Superior temporal gyrus (tissue), 1 donor: ENCODE results near the gene PRSS53.
A peak's percentile ranks its signal among the peaks of the same experiment; 100 is the strongest.

Source experiments
- DNase-seq: peaks from one replicate; pipeline ENCODE4 v3.0.0-alpha.2; 2016; ENCODE audit errors: extremely low spot score

Gene PRSS53

DNA sequence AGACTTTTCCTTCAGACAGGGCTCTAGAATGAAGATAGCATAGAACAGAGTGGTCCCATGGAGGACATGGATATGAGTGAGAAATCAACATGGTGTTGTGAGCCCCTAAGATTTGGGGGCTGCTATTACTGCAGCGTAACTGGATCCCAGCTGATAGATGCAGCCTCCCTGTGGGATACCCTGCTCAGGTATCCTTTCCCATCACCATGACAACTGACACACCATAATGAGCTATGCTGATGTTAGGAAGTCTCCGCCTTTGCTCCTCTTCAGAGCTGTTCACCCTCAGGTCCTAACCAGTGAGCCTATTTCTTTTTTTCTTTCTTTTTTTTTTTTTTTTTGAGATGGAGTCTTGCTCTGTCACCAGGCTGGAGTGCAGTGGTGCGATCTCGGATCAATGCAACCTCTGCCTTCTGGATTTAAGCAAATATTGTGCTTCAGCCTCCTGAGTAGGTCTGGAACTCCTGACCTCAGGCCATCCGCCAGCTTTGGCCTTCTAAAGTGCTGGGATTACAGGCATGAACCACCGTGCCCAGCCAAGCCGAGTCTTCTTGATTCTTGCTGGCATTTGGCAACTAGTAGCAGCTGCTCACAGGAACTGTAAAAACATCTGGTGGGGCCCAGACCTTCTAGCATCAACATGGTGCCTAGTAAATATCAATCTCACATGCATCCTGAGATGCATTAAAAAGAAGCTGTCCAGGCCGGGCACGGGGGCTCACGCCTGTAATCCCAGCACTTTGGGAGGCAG is 38.3 kb downstream of the PRSS53 start:
- no peak for DNase-seq

DNA sequence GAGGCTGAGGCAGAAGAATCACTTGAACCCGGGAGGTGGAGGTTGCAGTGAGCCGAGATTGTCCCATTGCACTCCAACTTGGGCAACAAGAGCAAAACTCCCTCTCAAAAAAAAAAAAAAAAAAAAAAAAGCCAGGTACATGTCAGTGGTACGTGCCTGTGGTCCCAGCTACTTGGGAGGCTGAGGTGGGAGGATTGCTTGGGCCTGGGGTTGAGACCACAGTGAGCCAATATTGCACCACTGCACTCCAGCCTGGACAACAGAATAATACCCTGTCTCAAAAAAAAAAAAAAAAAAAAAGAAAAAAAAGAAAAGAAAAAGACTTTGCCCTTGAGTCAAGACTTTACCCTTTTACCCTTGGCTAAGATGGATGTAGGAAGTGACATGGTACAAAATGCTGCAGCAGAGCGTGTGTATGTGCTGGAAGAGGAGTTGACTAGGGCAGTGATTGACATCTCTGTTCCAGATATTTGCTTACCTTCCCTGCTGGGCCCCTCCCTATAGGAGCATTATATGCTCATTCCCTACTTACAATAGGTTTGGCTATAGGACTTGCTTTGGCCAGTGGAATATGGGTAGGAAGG is 44.8 kb downstream of the PRSS53 start:
- no peak for DNase-seq

- DNase-seq: no peak
These were observed 45.4 kb downstream of the PRSS53 start for GRCh38 chr16:31043352-31043751.

DNA sequence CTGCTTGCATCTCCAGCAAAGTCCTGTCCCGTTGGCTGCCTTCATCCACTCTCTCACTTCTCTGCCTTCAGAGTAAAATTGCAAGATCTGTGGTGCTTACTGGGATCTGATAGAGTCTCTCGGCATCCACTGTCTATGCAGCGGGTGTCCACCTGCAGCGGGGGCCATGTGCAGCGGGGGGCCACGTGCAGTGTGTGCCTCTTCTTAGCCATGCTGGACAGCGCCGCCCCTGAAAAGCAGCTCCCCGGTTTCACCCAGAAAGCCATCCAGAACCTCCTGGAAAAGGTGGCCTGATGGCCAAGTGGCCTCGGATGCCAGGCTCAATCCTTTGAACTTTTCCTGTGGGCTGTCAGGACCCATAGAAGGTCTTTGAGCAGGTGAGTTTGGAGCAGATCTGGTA is 45.9 kb downstream of the PRSS53 start:
- no peak for DNase-seq

- DNase-seq: peak; percentile 35
These were observed 49.8 kb downstream of the PRSS53 start for GRCh38 chr16:31038993-31039392.

GRCh38 chr16:31036691-31037090 is 52.1 kb downstream of the PRSS53 start:
- DNase-seq: no peak

- peak; percentile 93 for DNase-seq
These were observed 54.8 kb downstream of the PRSS53 start for GRCh38 chr16:31033709-31034492.
